Left forelimb (tissue), 1 donor: ENCODE results near the gene CACNA1G.

Experiments
- DNase-seq: peaks from one replicate; pipeline ENCODE4 v3.0.0-alpha.2; 2018; ENCODE audit warnings: low spot score

Gene CACNA1G

DNA sequence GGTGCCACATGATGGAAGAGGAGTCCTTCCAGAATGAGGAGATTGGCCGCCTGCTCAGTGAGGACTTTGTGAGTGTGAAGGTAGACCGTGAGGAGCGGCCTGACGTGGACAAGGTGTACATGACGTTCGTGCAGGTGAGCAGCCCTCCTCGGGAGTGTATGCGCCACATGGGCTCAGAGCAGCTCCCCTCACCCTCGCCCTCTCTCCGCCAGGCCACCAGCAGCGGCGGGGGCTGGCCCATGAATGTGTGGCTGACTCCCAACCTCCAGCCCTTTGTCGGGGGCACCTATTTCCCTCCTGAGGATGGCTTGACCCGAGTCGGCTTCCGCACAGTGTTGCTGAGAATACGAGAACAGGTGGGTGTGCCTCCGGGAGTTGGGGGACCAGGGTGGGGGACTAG is 11.7 kb upstream of the CACNA1G start:
- no peak for DNase-seq

DNA sequence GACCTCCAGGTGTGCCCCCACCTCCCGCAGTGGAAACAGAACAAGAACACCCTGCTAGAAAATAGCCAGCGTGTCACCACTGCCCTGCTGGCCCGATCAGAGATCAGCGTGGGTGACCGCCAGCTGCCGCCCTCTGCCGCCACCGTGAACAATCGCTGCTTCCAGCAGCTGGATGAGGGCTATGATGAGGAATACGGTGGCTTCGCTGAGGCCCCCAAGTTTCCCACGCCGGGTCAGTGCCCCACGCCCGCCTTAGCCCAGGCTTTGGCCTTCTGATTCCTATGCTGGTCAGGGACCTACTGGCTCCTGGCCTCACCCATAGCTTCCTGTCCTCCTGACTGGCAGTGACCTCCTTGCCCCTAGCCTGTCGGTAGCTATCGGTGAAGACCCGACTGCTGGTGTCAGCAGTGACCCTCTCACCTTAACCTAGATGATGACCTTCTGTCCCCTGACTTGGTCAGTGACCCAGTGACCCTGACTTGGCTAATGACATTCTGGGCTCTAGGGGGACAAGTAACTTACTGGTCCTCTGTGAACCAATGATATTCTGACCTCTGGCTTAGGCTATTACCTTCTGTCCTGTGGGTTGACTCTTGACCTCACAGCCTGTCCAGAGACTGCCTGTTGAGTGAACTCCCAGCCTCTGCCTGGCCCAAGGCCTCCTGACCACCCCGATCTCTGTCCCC is 11.1 kb upstream of the CACNA1G start:
- DNase-seq: no peak

GRCh38 chr17:50549969-50550368 is 10.5 kb upstream of the CACNA1G start:
- DNase-seq: no peak

GRCh38 chr17:50550661-50551432 is 9.7 kb upstream of the CACNA1G start:
- peak; percentile 87 for DNase-seq

- DNase-seq: no peak
These were observed 9.1 kb upstream of the CACNA1G start for GRCh38 chr17:50551433-50551815.

DNA sequence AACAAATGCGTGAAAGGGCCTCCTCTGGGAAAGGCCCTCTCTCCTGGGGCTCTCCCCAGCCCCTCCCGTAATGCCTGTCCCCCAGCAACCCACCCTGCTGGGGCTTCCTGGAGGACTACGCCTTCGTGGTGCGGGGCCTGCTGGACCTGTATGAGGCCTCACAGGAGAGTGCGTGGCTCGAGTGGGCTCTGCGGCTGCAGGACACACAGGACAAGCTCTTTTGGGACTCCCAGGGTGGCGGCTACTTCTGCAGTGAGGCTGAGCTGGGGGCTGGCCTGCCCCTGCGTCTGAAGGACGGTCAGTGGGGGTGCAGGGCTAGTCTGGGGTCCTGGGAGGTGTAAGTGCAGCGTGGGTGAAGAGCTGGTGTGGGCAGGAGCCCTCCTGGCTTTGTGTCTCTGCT is 8.6 kb upstream of the CACNA1G start:
- no peak for DNase-seq

GRCh38 chr17:50554201-50554600 is 6.3 kb upstream of the CACNA1G start:
- DNase-seq: no peak

DNA sequence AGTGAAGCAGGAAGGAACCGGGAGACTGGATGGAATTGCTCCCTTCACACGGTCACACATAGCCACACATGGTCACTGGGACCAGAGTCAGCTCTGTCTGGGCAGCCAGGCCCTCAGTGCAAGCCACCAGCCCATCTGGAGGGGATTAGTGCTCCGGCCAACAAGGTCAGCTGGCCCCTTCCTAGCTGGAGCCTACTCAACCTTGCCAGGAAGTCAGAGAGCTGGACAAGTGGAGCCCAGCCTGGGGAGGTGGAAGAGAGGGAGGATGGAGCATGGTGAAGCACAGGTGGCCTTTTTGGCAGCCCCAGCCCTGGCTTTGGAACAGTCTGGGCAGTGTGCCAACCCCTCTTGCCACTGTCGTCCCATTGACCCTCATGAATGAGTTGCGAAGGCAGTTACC is 3.7 kb upstream of the CACNA1G start:
- DNase-seq: no peak

- DNase-seq: no peak
These were observed 2.9 kb upstream of the CACNA1G start for GRCh38 chr17:50557630-50558029.

- DNase-seq: no peak
These were observed 2.4 kb upstream of the CACNA1G start for GRCh38 chr17:50558091-50558490.

GRCh38 chr17:50558581-50558940 is 2.0 kb upstream of the CACNA1G start:
- no peak for DNase-seq

- DNase-seq: no peak
These were observed 1.4 kb upstream of the CACNA1G start for GRCh38 chr17:50558941-50559614.

DNA sequence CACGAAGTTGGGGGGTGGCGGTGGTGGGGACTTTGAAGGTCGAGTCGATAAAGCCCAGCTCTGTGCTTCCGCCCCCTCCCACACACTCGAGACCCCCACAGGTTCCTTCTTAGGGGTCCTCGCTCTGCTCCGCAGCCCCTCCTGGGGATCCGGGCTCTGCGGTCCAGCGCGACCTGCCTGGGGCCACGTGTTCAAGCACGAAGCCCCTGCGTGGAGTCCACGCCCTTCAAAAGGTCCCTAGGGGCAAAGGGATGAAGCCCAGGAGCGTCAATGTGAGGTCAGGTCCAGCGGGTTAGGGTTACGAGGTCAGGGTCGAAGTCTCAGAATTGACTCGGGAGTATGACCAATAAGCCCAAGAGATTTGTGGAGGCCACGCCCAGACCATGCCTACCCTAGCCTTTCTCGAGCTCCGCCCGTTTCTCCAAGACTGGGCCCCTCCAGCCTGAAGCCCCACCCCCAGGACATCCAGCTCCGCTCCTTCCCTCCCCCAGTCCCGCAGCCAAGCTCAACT is 786 bp upstream of the CACNA1G start:
- DNase-seq: peak; percentile 82

- DNase-seq: no peak
These were observed 623 bp downstream of the CACNA1G start for GRCh38 chr17:50560931-50561745.

DNA sequence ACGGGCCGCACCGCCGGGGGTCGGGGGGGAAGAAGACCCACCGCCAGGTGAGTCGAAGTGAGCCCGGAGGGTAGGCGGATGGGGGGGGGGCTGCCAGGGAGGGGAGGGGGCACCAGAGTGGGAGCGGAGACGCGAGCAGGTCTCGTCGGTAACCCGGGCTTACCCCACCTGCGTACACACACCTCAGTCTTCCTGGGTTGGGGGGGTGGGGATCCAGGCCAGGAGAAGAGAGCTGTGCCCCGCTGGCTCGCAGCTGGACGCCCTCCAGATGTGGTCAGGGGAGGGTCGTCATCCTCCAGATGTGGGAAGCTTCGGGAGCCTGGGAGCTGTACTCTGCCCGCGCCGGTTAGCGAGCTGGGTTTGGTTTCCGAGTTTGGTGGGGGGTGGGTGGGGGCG is 1.2 kb downstream of the CACNA1G start:
- no peak for DNase-seq

DNA sequence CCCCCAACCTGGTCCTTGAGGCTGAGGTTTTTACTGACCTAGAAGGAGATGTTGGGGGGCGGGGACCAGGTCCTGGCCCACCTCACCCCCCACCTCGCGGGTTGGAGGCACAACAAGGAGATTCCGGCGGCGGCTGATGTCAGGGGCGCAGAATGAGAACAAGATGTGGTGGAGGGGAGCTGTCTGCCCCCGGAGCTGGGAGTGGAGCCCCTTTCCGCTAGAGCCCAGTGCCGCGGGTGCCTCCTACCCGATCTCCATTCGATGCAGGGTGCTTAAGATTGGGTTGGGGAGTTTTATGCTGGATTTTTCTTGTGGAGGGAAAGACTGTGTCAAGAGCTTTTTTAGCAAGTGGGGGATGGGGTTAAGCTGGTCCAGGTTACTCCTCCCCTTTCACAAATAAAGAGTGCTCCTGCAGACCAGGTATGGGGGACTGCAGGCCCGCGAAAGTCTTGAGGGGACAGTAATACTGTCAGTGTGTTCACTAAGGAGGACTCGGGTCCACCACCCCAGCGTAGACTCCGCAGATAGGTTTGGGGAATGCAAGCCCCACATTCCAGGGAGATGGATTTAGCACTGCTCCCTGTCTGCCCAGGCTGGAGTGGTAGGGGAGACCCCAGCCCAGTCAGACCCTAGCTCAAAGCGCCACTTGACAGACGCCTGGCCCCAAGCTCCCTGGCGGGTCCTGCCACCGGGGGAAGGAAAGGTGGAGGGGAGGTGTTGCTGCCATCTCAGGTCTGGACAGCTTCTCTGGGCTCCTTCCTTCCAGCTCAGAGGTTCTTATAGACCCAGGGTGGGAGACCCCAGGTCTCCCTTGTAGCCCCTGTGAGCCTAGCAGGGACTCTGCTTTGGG is 2.0 kb downstream of the CACNA1G start:
- DNase-seq: peak; percentile 81

DNA sequence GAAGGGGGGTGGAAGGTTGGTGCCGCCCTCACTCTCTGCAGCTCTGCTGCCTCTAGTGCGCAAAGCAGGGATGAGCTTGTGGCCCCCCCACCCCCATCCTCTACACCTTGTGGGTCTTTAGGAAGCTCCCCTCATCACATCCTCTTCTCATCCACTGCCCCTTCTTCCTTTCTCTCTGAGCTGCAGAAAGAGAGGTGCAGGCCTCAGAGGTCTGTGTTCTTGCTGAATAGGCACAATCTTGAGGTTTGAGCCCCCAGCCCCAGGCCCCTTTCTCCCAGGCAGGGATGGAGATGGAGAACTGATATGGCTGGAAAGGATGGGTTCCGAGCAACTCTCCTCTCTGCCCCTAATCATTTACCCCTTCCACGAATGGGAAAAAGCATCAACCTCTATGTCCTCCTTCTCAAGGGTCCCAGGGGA is 2.6 kb downstream of the CACNA1G start:
- DNase-seq: no peak

GRCh38 chr17:50564916-50565315 is 4.4 kb downstream of the CACNA1G start:
- peak; percentile 92 for DNase-seq

GRCh38 chr17:50565402-50566350 is 5.2 kb downstream of the CACNA1G start:
- no peak for DNase-seq

- DNase-seq: no peak
These were observed 6.4 kb downstream of the CACNA1G start for GRCh38 chr17:50566886-50567285.
